IPS-20b (cell line): Measurements from ENCODE around the gene CT45A9.
"Not testable (repeated sequence)": the region's sequence is repeated elsewhere in the genome, so short reads cannot be mapped to it uniquely, and the experiment has no call there.

Experiments
- H3K27ac ChIP-seq: one replicate; pipeline ENCODE4 v1.5.1; 2013; ENCODE audit warnings: low read length
- H3K27me3 ChIP-seq: 2 replicates; pipeline ENCODE4 v1.6.1; 2013; ENCODE audit warnings: mild to moderate bottlenecking, low read length, inconsistent platforms; ENCODE audit not compliant: insufficient read depth
- H3K36me3 ChIP-seq: 2 replicates; pipeline ENCODE4 v1.6.1; 2013; ENCODE audit warnings: low read depth, mild to moderate bottlenecking, inconsistent platforms, low read length, moderate library complexity; ENCODE audit not compliant: insufficient read depth
- H3K4me1 ChIP-seq: 2 replicates; pipeline ENCODE4 v1.6.1; 2013; ENCODE audit warnings: mild to moderate bottlenecking, control low read depth, inconsistent platforms, low read length, moderate library complexity; ENCODE audit not compliant: insufficient read depth
- H3K4me3 ChIP-seq: 2 replicates; pipeline ENCODE4 v1.5.1; 2013; ENCODE audit warnings: mild to moderate bottlenecking, low read length, inconsistent platforms
- H3K9ac ChIP-seq: 2 replicates; pipeline ENCODE4 v1.6.1; 2013; ENCODE audit warnings: low read depth, mild to moderate bottlenecking, inconsistent platforms, low read length, moderate library complexity
- H3K9me3 ChIP-seq: 2 replicates; pipeline ENCODE4 v1.6.1; 2013; ENCODE audit warnings: mild to moderate bottlenecking, low read depth, low read length, inconsistent platforms; ENCODE audit not compliant: insufficient read depth

CT45A9 gene

DNA sequence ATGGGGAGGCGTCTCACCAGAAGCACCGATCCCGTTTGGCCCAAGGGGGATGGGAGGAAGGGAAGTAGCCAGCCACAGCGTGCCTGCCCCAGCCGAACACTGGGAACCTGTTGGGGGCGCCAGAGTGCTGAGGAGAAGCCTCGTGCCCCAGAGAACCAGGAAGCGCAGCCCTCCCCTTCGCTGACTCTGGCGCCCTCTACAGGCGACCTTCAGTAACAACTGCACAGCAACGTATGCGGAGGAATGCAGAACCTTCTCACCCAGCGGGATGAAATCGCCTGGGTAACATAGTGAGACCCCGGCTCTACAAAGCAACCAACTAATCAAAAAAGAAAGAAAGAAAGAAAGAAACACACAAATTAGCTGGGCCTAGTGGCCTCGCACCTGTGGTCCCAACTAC is 51.7 kb downstream of the CT45A9 start, which contains the start of gene CT45A2:
CT45A2 (minus strand) TSS at position 101 of the 400 bp plus-strand sequence. CDS start 3,747 bp downstream, outside the sequence.
- not testable (repeated sequence) for H3K4me3 ChIP-seq, H3K36me3 ChIP-seq, H3K27me3 ChIP-seq, H3K4me1 ChIP-seq, H3K9me3 ChIP-seq, H3K9ac ChIP-seq, H3K27ac ChIP-seq
